Stomach (tissue), 9 donors: Measurements from ENCODE around the gene PFDN5. TPM values are rescaled to one million over a fixed set of nuclear protein-coding genes. Genes with fewer than 3 reads are reported as not detected.

Source experiments
- DNase-seq, 2 donors: peaks; one replicate each; pipeline versions ENCODE4 v3.0.0 to v3.0.0-alpha.2; 2013 to 2019
- H3K27ac ChIP-seq, 5 donors: fragments of 200-600 bp in 4 of 5; sonication (generic) in 4 of 5; one replicate each; pipeline ENCODE4 v1.5.1; 2013 to 2019; ENCODE audit warnings: mild to moderate bottlenecking in 1 of 5, moderate library complexity in 1 of 5
- H3K27me3 ChIP-seq, 3 donors: fragments of 200-600 bp; sonication (generic); one replicate each; pipeline ENCODE4 v1.5.1; 2017 to 2019; ENCODE audit warnings: mixed run types in 1 of 3
- H3K36me3 ChIP-seq, 4 donors: fragments of 200-600 bp; sonication (generic); 1 replicate in 3 of 4; 2 replicates in 1 of 4; pipeline ENCODE4 v1.5.1; 2016 to 2019
- H3K4me1 ChIP-seq, 4 donors: fragments of 200-600 bp; sonication (generic); one replicate each; pipeline ENCODE4 v1.5.1; 2016 to 2019
- H3K4me3 ChIP-seq, 4 donors: fragments of 200-600 bp; sonication (generic) in 3 of 4; one replicate each; pipeline ENCODE4 v1.5.1; 2016 to 2019; ENCODE audit warnings: mild to moderate bottlenecking in 1 of 4
- H3K9me3 ChIP-seq, 4 donors: fragments of 200-600 bp; sonication (generic); one replicate each; pipeline ENCODE4 v1.5.1; 2016 to 2019
- CTCF ChIP-seq, 7 experiments: fragments of 450-650 bp in 4 of 7; fragments of 200-600 bp in 3 of 7; sonication (generic) in 3 of 7; IDR thresholded peaks; one replicate each; pipeline ENCODE4 v1.5.1; 2016 to 2019; ENCODE audit warnings: antibody characterized with exemption in 7 of 7, control low read depth in 2 of 7, mild to moderate bottlenecking in 1 of 7
- EP300 ChIP-seq: sonication (generic); formaldehyde crosslinking; IDR thresholded peaks from one replicate; pipeline ENCODE4 v1.6.1; 2017; ENCODE audit warnings: antibody characterized with exemption
- POLR2A ChIP-seq, 4 donors: fragments of 450-650 bp; IDR thresholded peaks; one replicate each; pipeline ENCODE4 v1.6.1; 2016; ENCODE audit warnings: antibody characterized with exemption in 4 of 4, control low read depth in 2 of 4, mild to moderate bottlenecking in 1 of 4, moderate library complexity in 1 of 4
- POLR2AphosphoS5 ChIP-seq, 3 donors: sonication (generic); formaldehyde crosslinking; IDR thresholded peaks; one replicate each; pipeline ENCODE4 v1.6.1; 2016; ENCODE audit warnings: antibody characterized with exemption in 3 of 3
- WGBS, 5 donors: extraction: QIAGEN DNeasy Blood & Tissue Kit in 3 of 5; methylation state at CpG; one replicate each; pipeline versions ENCODE4 v1.1.5 to v1.1.7; 2013 to 2018; 5-methylcytosine and 5-hydroxymethylcytosine counted together
- intact Hi-C: fragments of 100-400 bp; cut with DNase I; formaldehyde crosslinking; loops from one replicate; pipeline ENCODE4 v1.15.1; 2023; ENCODE audit warnings: low total_unique reads
- polyA plus RNA-seq, 3 donors: library from polyadenylated mRNA; stranded (reverse); fragments of 200-250 nt; gene quantifications; one replicate each; pipeline ENCODE4 v1.2.3, GENCODE V29; 2013
- total RNA-seq, 5 donors: library from RNA; depleted of rRNA; stranded (reverse); fragments of >200 nt; gene quantifications; one replicate each; pipeline versions ENCODE4 v1.1.0 to v1.2.3, GENCODE V29; 2014 to 2016
- donor health status: healthy with polysubstance abuse.
- donor health status: Bipolar disorder and iron deficiency.
- donor health status: healthy.

The PFDN5 gene
- total and polyA plus RNA-seq, 8 donors = 207 to 1,886 (median 560) TPM

GRCh38 chr12:53299454-53300180 is 4.3 kb downstream of the PFDN5 start, which contains the start of gene MYG1:
MYG1 (plus strand) TSS chr12:53299695; CDS start chr12:53299738, 43 bp downstream.
- TF ChIP-seq POLR2AphosphoS5 (IDR thresholded peaks at IDR 0.05) (peak in 2 of 3 donors; percentile 69 to 95), EP300 (no peak), CTCF (IDR thresholded peaks at IDR 0.05) (peak in 2 of 7 experiments; percentile 28 to 43), POLR2A (IDR thresholded peaks at IDR 0.05) (peak in 1 of 4 donors; percentile 38)
- H3K36me3 ChIP-seq = peaks cover 15 to 58% (median 52%) of the 10 kb centered on the region in 4 donors
- H3K9me3 ChIP-seq = no peaks in the 10 kb centered on the region
- intact Hi-C loops = no loop called here
- H3K27me3 ChIP-seq = no peaks in the 10 kb centered on the region
- 0 to 3% (median 1%) methylated on average over 19 to 51 of the region's 51 CpGs for WGBS, 5 donors
- H3K27ac ChIP-seq = peak within 1 kb of the TSS; percentile 67 to 89 (median 76)
- H3K4me3 ChIP-seq = peak within 1 kb of the TSS; percentile 73 to 99 (median 78)
- DNase-seq = peak; percentile 89 to 97
- peaks cover 43 to 81% (median 66%) of the 10 kb centered on the region in 4 donors for H3K4me1 ChIP-seq

GRCh38 chr12:53300187-53300586 is 4.8 kb downstream of the PFDN5 start:
- no peaks in the 10 kb centered on the region for H3K9me3 ChIP-seq
- peak overlapping the region; percentile 67 to 89 (median 76) for H3K27ac ChIP-seq
- H3K36me3 ChIP-seq = peaks cover 16 to 62% (median 55%) of the 10 kb centered on the region in 4 donors
- DNase-seq = no peak
- 0 to 3% (median 1%) methylated on average over 12 of the region's 12 CpGs for WGBS, 5 donors
- intact Hi-C loops = no loop called here
- H3K4me1 ChIP-seq = peaks cover 43 to 75% (median 61%) of the 10 kb centered on the region in 4 donors
- no peaks in the 10 kb centered on the region for H3K27me3 ChIP-seq
- H3K4me3 ChIP-seq = peak overlapping the region; percentile 73 to 99 (median 78)
- TF ChIP-seq POLR2A (IDR thresholded peaks at IDR 0.05) = no peak
- no peak for TF ChIP-seq POLR2AphosphoS5 (IDR thresholded peaks at IDR 0.05)
- no peak for TF ChIP-seq CTCF (IDR thresholded peaks at IDR 0.05)
- no peak for TF ChIP-seq EP300

GRCh38 chr12:53302903-53303302 is 7.6 kb downstream of the PFDN5 start:
- H3K9me3 ChIP-seq = no peaks in the 10 kb centered on the region
- H3K4me3 ChIP-seq = no peak overlapping the region
- TF ChIP-seq CTCF (IDR thresholded peaks at IDR 0.05) (no peak), EP300 (no peak), POLR2A (IDR thresholded peaks at IDR 0.05) (no peak), POLR2AphosphoS5 (IDR thresholded peaks at IDR 0.05) (no peak)
- 87 to 94% (median 89%) methylated on average over 3 to 5 of the region's 5 CpGs for WGBS, 5 donors
- no peak for DNase-seq
- no peaks in the 10 kb centered on the region for H3K27me3 ChIP-seq
- intact Hi-C loops = no loop called here
- peaks cover 30 to 53% (median 42%) of the 10 kb centered on the region in 4 donors for H3K4me1 ChIP-seq
- H3K27ac ChIP-seq = no peak overlapping the region
- peaks cover 43 to 78% (median 74%) of the 10 kb centered on the region in 4 donors for H3K36me3 ChIP-seq

GRCh38 chr12:53306826-53307225 is 11.5 kb downstream of the PFDN5 start:
- no peak for TF ChIP-seq CTCF (IDR thresholded peaks at IDR 0.05)
- no peak for TF ChIP-seq POLR2A (IDR thresholded peaks at IDR 0.05)
- no peak for TF ChIP-seq EP300
- TF ChIP-seq POLR2AphosphoS5 (IDR thresholded peaks at IDR 0.05) = no peak
- Histone ChIP-seq H3K27me3 (no peaks in the 10 kb centered on the region), H3K4me3 (no peak overlapping the region), H3K36me3 (peaks cover 56 to 98% (median 96%) of the 10 kb centered on the region in 4 donors), H3K4me1 (peaks cover 7 to 18% (median 14%) of the 10 kb centered on the region in 4 donors), H3K27ac (no peak overlapping the region), H3K9me3 (no peaks in the 10 kb centered on the region)
- intact Hi-C loops = no loop called here
- 93 to 97% (median 95%) methylated on average over 10 of the region's 10 CpGs for WGBS, 5 donors
- no peak for DNase-seq
